HepG2 (cell line): ENCODE results near the gene SLC23A2. TPM values are rescaled to one million over a fixed set of nuclear protein-coding genes. Genes with fewer than 3 reads are reported as not detected.

Experiments used
- ATAC-seq: fragments of 200-7000 bp; cut with Tn5 transposase; 3 replicates; pipeline ENCODE4 v1.9.1; 2020; ENCODE audit warnings: mild to moderate bottlenecking, moderate library complexity
- BruUV-seq: library from RNA; stranded (reverse); fragments of 400-500 nt; replicated peaks from 2 replicates; lab custom pipeline; 2021; lab: Mats Ljungman, UMichigan
- CTCF ChIA-PET: fragments of 300-600 bp; formaldehyde crosslinking; extraction: SDS; loops from one replicate; lab custom pipeline; 2021; ENCODE audit warnings: low total read pairs, inconsistent platforms, low intra/inter-chr PET ratio; lab: Yijun Ruan, JAX
- POLR2A ChIA-PET: fragments of 350-600 bp; sonication (Branson Sonifier 250); formaldehyde crosslinking; loops from one replicate; lab custom pipeline; 2020; ENCODE audit warnings: antibody characterized with exemption, inconsistent platforms; lab: Yijun Ruan, JAX
- DNase-seq: peaks from one replicate; pipeline ENCODE4 v3.0.0-alpha.2; 2015; ENCODE audit warnings: low spot score
- FAIRE-seq: peaks from 3 replicates; lab custom pipeline; 2011; peaks lifted over from hg19 to GRCh38; lab: Jason Lieb, UNC
- H2AFZ ChIP-seq: one replicate; pipeline ENCODE4 v1.6.1; 2011; ENCODE audit warnings: low read length, inconsistent platforms
- H3K27ac ChIP-seq: fragments of 300-600 bp; 3 replicates; pipeline ENCODE4 v1.8.0; 2011; ENCODE audit warnings: mixed run types, mild to moderate bottlenecking, mixed read lengths, low read length, inconsistent platforms; ENCODE audit not compliant: insufficient read depth; ENCODE audit errors: extremely low read length
- H3K27me3 ChIP-seq, 2 experiments: fragments of 200-600 bp in 1 of 2; 2 replicates in 1 of 2; 3 replicates in 1 of 2; pipeline versions ENCODE4 v1.6.0 to v1.8.0; 2011; ENCODE audit warnings: low read length in 2 of 2, mild to moderate bottlenecking in 2 of 2, moderate library complexity in 2 of 2, inconsistent platforms in 1 of 2; ENCODE audit not compliant: insufficient read depth in 2 of 2, control insufficient read depth in 1 of 2
- H3K36me3 ChIP-seq, 2 experiments: fragments of 200-600 bp in 1 of 2; replicated peaks in 1 of 2; 2 replicates in 1 of 2; 3 replicates in 1 of 2; pipeline versions ENCODE4 v1.5.1 to v1.8.0; 2011; ENCODE audit warnings: low read length in 2 of 2, inconsistent platforms in 1 of 2; ENCODE audit not compliant: insufficient read depth in 2 of 2, control insufficient read depth in 1 of 2
- H3K4me1 ChIP-seq: 2 replicates; pipeline ENCODE4 v1.5.1; 2012; ENCODE audit warnings: low read length, inconsistent platforms; ENCODE audit not compliant: insufficient read depth
- H3K4me2 ChIP-seq: 2 replicates; pipeline ENCODE4 v1.6.0; 2011; ENCODE audit warnings: low read depth, low read length, inconsistent platforms
- H3K4me3 ChIP-seq, 3 experiments: fragments of 200-600 bp in 1 of 3; sonication (generic), shearing (Covaris generic) in 1 of 3; replicated peaks in 1 of 3; 2 replicates each; pipeline ENCODE4 v1.5.1; 2011 to 2016; ENCODE audit warnings: low read length in 3 of 3, inconsistent platforms in 2 of 3, low read depth in 2 of 3, mild to moderate bottlenecking in 2 of 3, control low read depth in 1 of 3, mixed read lengths in 1 of 3; ENCODE audit not compliant: insufficient read depth in 1 of 3
- H3K79me2 ChIP-seq: one replicate; pipeline ENCODE4 v1.6.1; 2011; ENCODE audit warnings: low read length, inconsistent platforms; ENCODE audit not compliant: insufficient read depth
- H3K9ac ChIP-seq: 2 replicates; pipeline ENCODE4 v1.6.0; 2011; ENCODE audit warnings: mild to moderate bottlenecking, low read depth, low read length, inconsistent platforms; ENCODE audit not compliant: insufficient read depth
- H3K9me3 ChIP-seq: 2 replicates; pipeline ENCODE4 v1.5.1; 2012; ENCODE audit warnings: mild to moderate bottlenecking, low read length
- H4K20me1 ChIP-seq: 2 replicates; pipeline ENCODE4 v1.6.0; 2011; ENCODE audit warnings: inconsistent platforms, mild to moderate bottlenecking, low read length, moderate library complexity; ENCODE audit not compliant: insufficient read depth
- FOXA1 ChIP-seq, 2 experiments: fragments of 450-650 bp in 1 of 2; sonication (generic) in 1 of 2; formaldehyde crosslinking in 1 of 2; IDR thresholded peaks; 2 replicates each; pipeline versions ENCODE4 v1.4.0 to v1.6.1; 2016 to 2020; ENCODE audit warnings: missing genetic modification reagents in 1 of 2
- GFI1 ChIP-seq: sonication (generic); formaldehyde crosslinking; IDR thresholded peaks from 2 replicates; pipeline ENCODE4 v1.5.0; 2020; ENCODE audit warnings: missing genetic modification reagents, mild to moderate bottlenecking, borderline replicate concordance
- KDM2A ChIP-seq: sonication (generic); formaldehyde crosslinking; IDR thresholded peaks from 2 replicates; pipeline ENCODE4 v1.4.0; 2020; ENCODE audit warnings: low read depth, missing genetic modification reagents, borderline replicate concordance
- RBM22 ChIP-seq: fragments of 200-400 bp; formaldehyde crosslinking; optimal IDR thresholded peaks from 2 replicates; pipeline ENCODE3; 2017; ENCODE audit warnings: mild to moderate bottlenecking, low read length, moderate library complexity
- SRSF4 ChIP-seq: fragments of 200-400 bp; formaldehyde crosslinking; IDR thresholded peaks from one replicate; pipeline ENCODE4 v1.6.1; 2018; ENCODE audit warnings: mild to moderate bottlenecking, low read depth, low read length, moderate library complexity; ENCODE audit not compliant: poor library complexity, severe bottlenecking
- ZBTB2 ChIP-seq: sonication (generic); formaldehyde crosslinking; IDR thresholded peaks from 2 replicates; pipeline ENCODE4 v1.8.0; 2022; ENCODE audit warnings: low read depth, missing genetic modification reagents
- ZBTB38 ChIP-seq: sonication (generic); formaldehyde crosslinking; IDR thresholded peaks from 2 replicates; pipeline ENCODE4 v1.5.1; 2020; ENCODE audit warnings: mild to moderate bottlenecking, missing genetic modification reagents
- ZNF281 ChIP-seq: sonication (generic); formaldehyde crosslinking; IDR thresholded peaks from 2 replicates; pipeline ENCODE4 v1.4.0; 2020; ENCODE audit warnings: missing genetic modification reagents, borderline replicate concordance
- ZNF451 ChIP-seq: sonication (generic); formaldehyde crosslinking; IDR thresholded peaks from 2 replicates; pipeline ENCODE4 v1.5.0; 2020; ENCODE audit warnings: mild to moderate bottlenecking, missing genetic modification reagents
- ZNF768 ChIP-seq: sonication (generic); formaldehyde crosslinking; IDR thresholded peaks from 2 replicates; pipeline ENCODE4 v1.4.0; 2020; ENCODE audit warnings: missing genetic modification reagents
- ZSCAN31 ChIP-seq: sonication (generic); formaldehyde crosslinking; IDR thresholded peaks from 2 replicates; pipeline ENCODE4 v1.5.0; 2020; ENCODE audit warnings: low read depth, mild to moderate bottlenecking, missing genetic modification reagents
- WGBS: methylation state at CpG from one replicate; pipeline ENCODE4 v1.1.6; 2017; ENCODE audit warnings: low lambda C conversion rate; 5-methylcytosine and 5-hydroxymethylcytosine counted together
- in situ Hi-C: cut with HindIII; loops from 2 replicates; pipeline ENCODE4 v1.10.0; 2017; ENCODE audit warnings: low pct_unique_long_range_greater_than_20kb; ENCODE audit not compliant: extremely low pct_ligation_motif_present
- intact Hi-C: fragments of 100-400 bp; cut with micrococcal nuclease; formaldehyde crosslinking; loops from one replicate; pipeline ENCODE4 v1.10.0; 2022; ENCODE audit not compliant: unreplicated experiment
- polyA plus RNA-seq, 8 experiments: library from polyadenylated mRNA; depleted of rRNA in 3 of 8; stranded (reverse) in 7 of 8; unstranded in 1 of 8; fragments of >200 nt; fragmentation: Illumina TruSeq in 4 of 8; extraction: Trizol in 4 of 8; gene quantifications; 2 replicates each; pipeline versions ENCODE4 v1.2.1 to v1.2.3, GENCODE V29; 2011 to 2016; ENCODE audit warnings: low read depth in 4 of 8, missing spikeins in 1 of 8, mixed read lengths in 1 of 8; ENCODE audit not compliant: insufficient read depth in 1 of 8
- total RNA-seq, 5 experiments: library from RNA; depleted of rRNA; stranded (reverse); fragments of >200 nt; fragmentation: Illumina TruSeq; extraction: Trizol; gene quantifications; 2 replicates each; pipeline ENCODE4 v1.2.3, GENCODE V29; 2016; ENCODE audit warnings: low read depth in 1 of 5

Gene SLC23A2
- total and polyA plus RNA-seq, 2 of the 13 experiments (the other 11 are each of a cell fraction or from before 2014, with no cell fraction given): 42.2 to 51.2 TPM

GRCh38 chr20:4869290-4870193 lies 131.8 kb downstream of the SLC23A2 start:
- POLR2A ChIA-PET: no interaction called here
- peak; percentile 66 for FAIRE-seq
- Histone ChIP-seq H3K4me3 (no peak overlapping the region), H3K4me2 (no peak overlapping the region), H3K4me1 (0 out of 2 replicates have a peak, but pooled peaks cover 8% of the 10 kb centered on the region), H2AFZ (no peak overlapping the region), H3K36me3 (peaks cover 53 to 83% of the 10 kb centered on the region in 2 experiments), H3K9me3 (no peaks in the 10 kb centered on the region), H3K9ac (no peak overlapping the region), H3K27me3 (no peaks in the 10 kb centered on the region), H3K79me2 (no peaks in the 10 kb centered on the region), H3K27ac (no peak overlapping the region), H4K20me1 (no peaks in the 10 kb centered on the region)
- no peak for TF ChIP-seq FOXA1 (IDR thresholded peaks at IDR 0.05)
- TF ChIP-seq FOXA1 (CRISPR knock-in tag; IDR thresholded peaks at IDR 0.05): peak; percentile 49; the same call in 1 of the 2 replicates
- TF ChIP-seq RBM22: peak; percentile 82
- TF ChIP-seq ZBTB2: no peak
- 0 out of 2 replicates have a peak, but pooled peaks have one; percentile 31 for TF ChIP-seq ZBTB38
- intact Hi-C loops: no loop called here
- no peak for DNase-seq
- BruUV-seq: no TSS peak
- 95% methylated on average over 20 of the region's 20 CpGs for WGBS
- in situ Hi-C loops: no loop called here
- CTCF ChIA-PET: no interaction called here
- ATAC-seq: no peak

GRCh38 chr20:4867051-4867450 lies 134.3 kb downstream of the SLC23A2 start:
- intact Hi-C loops: no loop called here
- peak; percentile 32; the same call in 1 of the 2 replicates for TF ChIP-seq ZNF768 (CRISPR knock-in tag)
- TF ChIP-seq ZSCAN31 (CRISPR knock-in tag): no peak
- TF ChIP-seq SRSF4: no peak
- TF ChIP-seq ZNF451 (CRISPR knock-in tag): no peak
- TF ChIP-seq KDM2A (CRISPR knock-in tag): no peak
- no peak for TF ChIP-seq ZNF281 (CRISPR knock-in tag)
- TF ChIP-seq GFI1: no peak
- peak; percentile 45 for TF ChIP-seq RBM22
- no TSS peak for BruUV-seq
- CTCF ChIA-PET: no interaction called here
- Histone ChIP-seq H3K79me2 (no peaks in the 10 kb centered on the region), H3K9ac (no peak overlapping the region), H2AFZ (no peak overlapping the region), H3K4me2 (no peak overlapping the region), H3K4me1 (0 out of 2 replicates have a peak, but pooled peaks cover 9% of the 10 kb centered on the region), H4K20me1 (no peaks in the 10 kb centered on the region), H3K4me3 (no peak overlapping the region), H3K27me3 (no peaks in the 10 kb centered on the region), H3K36me3 (peaks cover 56 to 83% of the 10 kb centered on the region in 2 experiments), H3K9me3 (no peaks in the 10 kb centered on the region), H3K27ac (no peak overlapping the region)
- WGBS: over 99% methylated on average over 4 of the region's 4 CpGs
- no peak for ATAC-seq
- in situ Hi-C loops: no loop called here
- DNase-seq: no peak
- POLR2A ChIA-PET: no interaction called here
- no peak for FAIRE-seq
